A673 (cell line): ENCODE data around the gene CTNNA3. TPM values are rescaled to one million over a fixed set of nuclear protein-coding genes. Genes with fewer than 3 reads are reported as not detected.
"Not testable (repeated sequence)": the region's sequence is repeated elsewhere in the genome, so short reads cannot be mapped to it uniquely, and the experiment has no call there.

Experiments used
- BruUV-seq: library from RNA; stranded (reverse); fragments of 400-500 nt; replicated peaks from 2 replicates; lab custom pipeline; 2021; lab: Mats Ljungman, UMichigan
- CTCF ChIA-PET: fragments of 300-600 bp; sonication (Branson Sonifier 250); formaldehyde crosslinking; loops from one replicate; lab custom pipeline; 2022; ENCODE audit warnings: antibody characterized with exemption; lab: Charles Lee
- POLR2A ChIA-PET: fragments of 300-600 bp; sonication (Branson Sonifier 250); formaldehyde crosslinking; loops from one replicate; lab custom pipeline; 2022; ENCODE audit warnings: antibody characterized with exemption; ENCODE audit not compliant: low non-redundant PET; lab: Charles Lee
- DNase-seq: peaks from one replicate; pipeline ENCODE4 v3.0.0-alpha.2; 2015; ENCODE audit warnings: low spot score
- H3K27ac ChIP-seq: fragments of 200-600 bp; sonication (generic); 2 replicates; pipeline ENCODE4 v1.5.1; 2016; ENCODE audit warnings: mixed run types, low read depth, mild to moderate bottlenecking, mixed read lengths, antibody characterized with exemption, low read length; ENCODE audit not compliant: poor library complexity, severe bottlenecking
- H3K27me3 ChIP-seq: fragments of 200-600 bp; sonication (generic); replicated peaks from 2 replicates; pipeline ENCODE4 v1.6.1; 2017; ENCODE audit warnings: mixed run types, low read depth, mild to moderate bottlenecking, mixed read lengths, antibody characterized with exemption, low read length; ENCODE audit not compliant: insufficient read depth, poor library complexity
- H3K36me3 ChIP-seq: fragments of 200-600 bp; sonication (generic); 2 replicates; pipeline ENCODE4 v1.6.1; 2016; ENCODE audit warnings: mixed run types, mild to moderate bottlenecking, mixed read lengths, antibody characterized with exemption, low read length; ENCODE audit not compliant: insufficient read depth, poor library complexity, severe bottlenecking
- H3K4me1 ChIP-seq: fragments of 200-600 bp; sonication (generic); 2 replicates; pipeline ENCODE4 v1.6.1; 2017; ENCODE audit warnings: mixed run types, mild to moderate bottlenecking, mixed read lengths, antibody characterized with exemption, low read length; ENCODE audit not compliant: insufficient read depth, poor library complexity, severe bottlenecking
- H3K4me3 ChIP-seq: fragments of 200-600 bp; sonication (generic); 2 replicates; pipeline ENCODE4 v1.5.1; 2016; ENCODE audit warnings: low read depth, mixed run types, mild to moderate bottlenecking, mixed read lengths, low read length; ENCODE audit not compliant: poor library complexity, severe bottlenecking
- H3K9me3 ChIP-seq: fragments of 200-600 bp; sonication (generic); 2 replicates; pipeline ENCODE4 v1.6.1; 2016; ENCODE audit warnings: mixed run types, low read depth, mild to moderate bottlenecking, mixed read lengths, antibody characterized with exemption, low read length; ENCODE audit not compliant: poor library complexity, severe bottlenecking
- CTCF ChIP-seq: fragments of 300-800, 200-600 bp; sonication (generic); conservative IDR thresholded peaks from 2 replicates; pipeline ENCODE4 v1.5.1; 2017; ENCODE audit warnings: low read depth, mild to moderate bottlenecking, antibody characterized with exemption, low read length, moderate library complexity, mixed read lengths
- EZH2 ChIP-seq: fragments of 200-600 bp; sonication (generic); IDR thresholded peaks from 2 replicates; pipeline ENCODE4 v1.6.1; 2017; ENCODE audit warnings: borderline replicate concordance, low read depth, mild to moderate bottlenecking, mixed read lengths, antibody characterized with exemption, low read length; ENCODE audit not compliant: poor library complexity, severe bottlenecking
- intact Hi-C: fragments of 100-400 bp; cut with micrococcal nuclease; formaldehyde crosslinking; loops from one replicate; pipeline ENCODE4 v1.10.0; 2022; ENCODE audit not compliant: unreplicated experiment
- total RNA-seq: library from RNA; stranded (reverse); gene quantifications from 2 replicates; pipeline ENCODE4 v1.2.3, GENCODE V29; 2021

CTNNA3 gene
- total RNA-seq, 1 experiment from 2014 or later: not detected

- Histone ChIP-seq H3K27me3 (no peaks in the 10 kb centered on the region), H3K27ac (no peak overlapping the region), H3K9me3 (no peaks in the 10 kb centered on the region), H3K4me3 (no peak overlapping the region), H3K4me1 (no peaks in the 10 kb centered on the region), H3K36me3 (no peaks in the 10 kb centered on the region)
- no TSS peak for BruUV-seq
- intact Hi-C loops: no loop called here
- TF ChIP-seq EZH2 (no peak), CTCF (no peak)
- DNase-seq: no peak
- POLR2A ChIA-PET: no interaction called here
- CTCF ChIA-PET: no interaction called here
These were observed 1346.9 kb downstream of the CTNNA3 start for GRCh38 chr10:66349076-66349475.

GRCh38 chr10:66337211-66337610, 1358.8 kb downstream of the CTNNA3 start:
- ChIA-PET POLR2A (no interaction called here), CTCF (no interaction called here)
- DNase-seq: no peak
- no peak overlapping the region for H3K27ac ChIP-seq
- H3K9me3 ChIP-seq: no peaks in the 10 kb centered on the region
- H3K27me3 ChIP-seq: no peaks in the 10 kb centered on the region
- no peak for TF ChIP-seq CTCF
- no peaks in the 10 kb centered on the region for H3K4me1 ChIP-seq
- no peak overlapping the region for H3K4me3 ChIP-seq
- intact Hi-C loops: no loop called here
- no TSS peak for BruUV-seq
- no peaks in the 10 kb centered on the region for H3K36me3 ChIP-seq

GRCh38 chr10:66336791-66337190, 1359.2 kb downstream of the CTNNA3 start:
- ChIA-PET POLR2A (no interaction called here), CTCF (no interaction called here)
- Histone ChIP-seq H3K9me3 (no peaks in the 10 kb centered on the region), H3K27me3 (no peaks in the 10 kb centered on the region), H3K36me3 (no peaks in the 10 kb centered on the region), H3K4me3 (no peak overlapping the region), H3K4me1 (no peaks in the 10 kb centered on the region), H3K27ac (no peak overlapping the region)
- no peak for DNase-seq
- intact Hi-C loops: no loop called here
- BruUV-seq: no TSS peak
- no peak for TF ChIP-seq CTCF
- TF ChIP-seq EZH2: no peak

GRCh38 chr10:66335753-66336152, 1360.2 kb downstream of the CTNNA3 start:
- H3K27ac ChIP-seq, H3K4me3 ChIP-seq, H3K36me3 ChIP-seq, intact Hi-C loops, BruUV-seq, DNase-seq, CTCF ChIA-PET, H3K9me3 ChIP-seq, POLR2A ChIA-PET, H3K27me3 ChIP-seq, H3K4me1 ChIP-seq: not testable (repeated sequence)
